VCaP (cell line): ENCODE measurements around the gene SRR.

Source experiments
- H3K27ac ChIP-seq: fragments of 450-650 bp; 2 replicates; pipeline ENCODE4 v1.5.1; 2017
- TF ChIP-seq, protein P1 (sequence below): fragments of 450-650 bp; conservative IDR thresholded peaks from 2 replicates; pipeline ENCODE4 v1.5.1; 2017; ENCODE audit warnings: mild to moderate bottlenecking, moderate library complexity

Gene SRR

DNA sequence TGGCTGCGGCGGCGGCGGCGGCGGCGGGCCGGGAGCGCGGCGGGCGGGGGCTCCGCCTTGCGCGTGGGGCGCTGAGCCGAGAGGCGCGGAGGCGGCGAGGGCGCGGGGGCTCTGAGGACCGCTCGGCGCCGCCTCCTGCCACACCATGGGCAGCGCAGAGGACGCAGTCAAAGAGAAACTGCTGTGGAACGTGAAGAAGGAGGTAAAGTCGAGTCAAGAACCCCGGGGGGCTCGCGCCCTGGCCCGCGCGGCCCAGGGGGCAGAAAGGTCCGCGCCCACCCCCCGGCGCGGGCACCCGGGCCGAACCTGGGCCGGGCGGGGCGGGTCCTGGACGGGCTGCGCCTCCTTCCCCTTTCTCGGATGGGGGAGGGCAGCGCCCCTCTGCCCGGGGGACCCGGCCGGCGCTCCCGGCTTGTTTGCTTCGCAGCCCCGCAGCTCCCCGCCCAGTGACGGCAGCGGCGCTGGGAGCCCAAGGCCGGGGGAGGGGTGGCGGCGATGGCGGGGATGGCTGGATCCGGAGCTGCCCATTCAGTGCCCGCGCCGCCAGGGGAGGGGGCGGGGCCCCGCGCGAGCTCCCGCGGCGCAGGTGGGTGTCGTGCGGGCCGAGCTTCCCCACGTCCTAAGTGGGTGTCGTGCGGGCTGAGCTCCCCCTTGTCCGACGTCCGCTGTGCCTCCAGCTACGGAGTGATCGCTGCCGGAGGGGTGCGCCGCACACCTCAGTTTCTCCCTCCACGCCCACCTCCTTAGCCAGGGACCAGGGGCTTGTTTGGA is 34.0 kb downstream of the SRR start:
- H3K27ac ChIP-seq = peak overlapping the region; percentile 98
- TF ChIP-seq, protein P1, sequence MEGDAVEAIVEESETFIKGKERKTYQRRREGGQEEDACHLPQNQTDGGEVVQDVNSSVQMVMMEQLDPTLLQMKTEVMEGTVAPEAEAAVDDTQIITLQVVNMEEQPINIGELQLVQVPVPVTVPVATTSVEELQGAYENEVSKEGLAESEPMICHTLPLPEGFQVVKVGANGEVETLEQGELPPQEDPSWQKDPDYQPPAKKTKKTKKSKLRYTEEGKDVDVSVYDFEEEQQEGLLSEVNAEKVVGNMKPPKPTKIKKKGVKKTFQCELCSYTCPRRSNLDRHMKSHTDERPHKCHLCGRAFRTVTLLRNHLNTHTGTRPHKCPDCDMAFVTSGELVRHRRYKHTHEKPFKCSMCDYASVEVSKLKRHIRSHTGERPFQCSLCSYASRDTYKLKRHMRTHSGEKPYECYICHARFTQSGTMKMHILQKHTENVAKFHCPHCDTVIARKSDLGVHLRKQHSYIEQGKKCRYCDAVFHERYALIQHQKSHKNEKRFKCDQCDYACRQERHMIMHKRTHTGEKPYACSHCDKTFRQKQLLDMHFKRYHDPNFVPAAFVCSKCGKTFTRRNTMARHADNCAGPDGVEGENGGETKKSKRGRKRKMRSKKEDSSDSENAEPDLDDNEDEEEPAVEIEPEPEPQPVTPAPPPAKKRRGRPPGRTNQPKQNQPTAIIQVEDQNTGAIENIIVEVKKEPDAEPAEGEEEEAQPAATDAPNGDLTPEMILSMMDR = no peak

DNA sequence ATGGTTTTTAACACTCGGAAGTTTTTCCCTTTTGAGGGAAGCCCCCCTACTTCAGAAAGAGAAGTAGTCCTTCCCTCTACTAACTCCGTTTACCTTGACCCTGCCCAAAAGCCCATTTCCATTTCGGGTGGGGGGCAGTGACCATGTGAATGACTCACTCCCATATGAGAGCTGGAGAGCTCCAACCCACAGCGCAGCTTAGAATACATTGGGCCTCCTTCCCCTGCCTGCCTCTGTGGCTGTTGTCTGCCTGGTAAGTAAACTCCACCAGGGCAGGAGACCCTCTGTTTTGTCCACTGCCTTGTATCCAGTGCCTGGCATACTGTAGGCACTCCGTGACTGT is 34.5 kb downstream of the SRR start:
- peak overlapping the region; percentile 98 for H3K27ac ChIP-seq
- TF ChIP-seq, protein P1 = no peak

DNA sequence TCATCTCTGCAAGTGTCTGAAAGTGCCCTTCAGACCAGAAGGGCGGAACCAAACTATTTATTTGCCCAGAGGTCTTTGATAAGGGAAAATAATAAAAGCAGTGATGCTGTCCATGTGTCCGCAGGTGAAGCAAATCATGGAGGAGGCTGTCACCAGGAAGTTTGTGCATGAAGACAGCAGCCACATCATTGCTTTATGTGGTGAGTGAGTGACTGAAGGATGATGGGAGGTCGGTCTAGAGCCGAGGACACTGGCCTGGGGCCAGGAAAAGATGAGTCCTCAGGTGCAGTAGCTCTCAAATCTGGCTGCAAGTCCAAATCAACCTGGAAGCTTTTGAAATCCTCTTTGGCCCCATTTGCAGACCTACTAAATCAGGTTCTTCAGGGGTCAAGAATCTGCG is 39.7 kb downstream of the SRR start:
- peak overlapping the region; percentile 65 for H3K27ac ChIP-seq
- TF ChIP-seq, protein P1 = no peak

DNA sequence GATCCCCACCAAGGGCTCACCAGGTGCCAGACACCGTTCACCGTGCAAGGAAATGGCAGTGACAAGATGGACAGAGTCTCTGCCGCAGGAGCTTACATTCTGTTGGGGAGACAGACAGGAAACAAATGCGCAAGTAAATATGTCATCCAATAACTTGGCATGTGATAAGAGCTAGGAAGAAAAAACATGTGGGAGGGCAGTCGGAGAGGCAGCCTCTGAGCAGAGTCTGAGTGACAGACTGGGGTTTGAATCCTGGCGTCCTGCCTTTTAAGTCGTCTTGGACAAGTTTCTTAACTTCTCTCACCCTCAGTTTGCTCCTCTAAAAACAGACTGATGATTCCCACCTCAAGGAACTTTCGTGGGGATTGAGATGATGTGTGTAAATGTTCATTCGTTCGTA is 40.8 kb downstream of the SRR start:
- H3K27ac ChIP-seq = peak overlapping the region; percentile 65
- TF ChIP-seq, protein P1 = no peak

DNA sequence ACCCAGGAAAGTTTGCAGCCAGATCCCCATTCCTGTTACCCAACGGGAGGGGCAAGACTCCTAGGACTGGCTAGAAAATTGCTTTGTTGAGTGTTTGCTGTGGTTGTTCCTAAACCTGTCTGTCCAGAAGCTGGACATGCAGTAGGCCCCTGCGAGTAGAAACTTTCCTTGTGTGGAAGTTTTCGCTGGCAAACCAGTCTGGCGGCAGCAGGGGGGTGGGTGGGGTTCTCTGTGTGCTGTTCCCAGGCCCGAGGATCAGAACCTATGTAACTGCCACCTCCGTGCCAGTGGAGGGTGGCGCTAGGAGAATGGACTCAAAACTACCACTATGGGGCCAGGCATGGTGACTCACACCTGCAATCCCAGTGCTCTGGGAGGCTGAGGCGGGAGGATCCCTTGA is 42.7 kb downstream of the SRR start:
- TF ChIP-seq, protein P1 = no peak
- H3K27ac ChIP-seq = peak overlapping the region; percentile 88

DNA sequence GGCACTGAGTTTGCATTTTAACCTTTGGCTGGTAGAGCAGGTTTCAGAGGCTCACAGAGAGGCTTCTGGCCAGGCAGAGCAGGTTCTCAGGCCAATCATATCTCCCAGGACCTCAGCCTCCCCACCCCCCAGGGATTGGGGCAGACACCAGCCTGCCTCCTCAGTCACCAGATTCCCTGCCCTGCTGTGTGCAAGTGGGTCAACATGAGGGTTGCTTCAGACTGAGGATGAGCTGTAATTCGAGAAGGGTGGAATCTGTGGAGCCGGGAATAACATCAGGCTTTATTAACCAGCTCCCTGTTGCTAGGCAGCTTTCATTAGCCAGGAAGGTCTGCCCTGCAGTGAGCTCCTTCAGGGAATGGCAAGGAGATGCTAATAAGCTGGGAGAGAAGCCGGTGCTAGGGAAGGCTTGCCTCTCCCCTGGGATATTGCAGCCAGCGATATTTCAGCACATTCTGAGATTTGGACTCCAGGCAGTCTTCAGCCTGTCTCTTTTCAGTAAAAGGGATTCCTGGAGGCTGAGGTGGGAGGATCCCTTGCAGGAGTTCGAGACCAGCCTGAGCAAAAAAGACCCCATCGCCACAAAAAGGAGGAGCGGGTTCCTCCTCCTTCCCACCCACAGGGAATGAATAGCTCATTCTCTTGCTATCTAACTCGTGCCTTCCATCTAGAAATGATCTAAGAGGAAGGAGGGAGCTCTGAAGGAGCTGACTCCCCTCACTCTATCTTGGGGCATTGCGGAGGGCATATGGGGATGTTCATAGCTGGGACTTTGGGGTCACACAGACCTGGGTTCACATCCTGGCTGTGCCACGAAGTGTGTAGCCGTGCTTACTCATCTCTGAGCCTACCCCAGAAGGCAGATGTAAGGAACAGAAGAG is 44.3 kb downstream of the SRR start:
- peak overlapping the region; percentile 88 for H3K27ac ChIP-seq
- TF ChIP-seq, protein P1 = no peak

DNA sequence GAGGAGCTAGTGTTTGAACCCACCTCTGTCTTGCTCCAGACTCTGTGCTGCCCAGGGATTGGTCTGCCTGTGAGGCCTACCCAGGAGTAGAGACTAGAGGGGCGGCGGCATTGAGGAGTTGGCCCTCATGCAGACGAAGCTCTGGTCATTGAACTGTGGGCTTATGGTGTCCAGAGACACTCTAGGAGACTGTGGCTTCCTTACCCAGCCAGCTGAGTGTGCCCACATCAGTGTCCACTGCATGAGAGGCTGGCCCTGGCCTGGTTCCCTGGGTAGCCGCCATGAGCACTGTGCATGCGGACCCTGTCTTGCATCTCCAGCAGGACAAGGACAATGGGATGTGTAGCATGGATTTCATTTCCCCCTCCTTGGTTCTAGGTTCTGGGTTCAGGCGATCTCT is 47.5 kb downstream of the SRR start:
- TF ChIP-seq, protein P1 = no peak
- no peak overlapping the region for H3K27ac ChIP-seq
